MM.1S (cell line): ENCODE data around the gene RNF123.
A peak's percentile ranks its signal among the peaks of the same experiment; 100 is the strongest.

ENCODE experiments used
- DNase-seq: peaks from one replicate; pipeline ENCODE4 v3.0.0-alpha.2; 2015
- H2AFZ ChIP-seq: fragments of 300-600 bp; sonication (generic); 2 replicates; pipeline ENCODE4 v1.6.0; 2016; ENCODE audit warnings: antibody characterized with exemption, low read length
- H3F3A ChIP-seq: fragments of 300-600 bp; sonication (generic); 2 replicates; pipeline ENCODE4 v1.6.1; 2016; ENCODE audit warnings: mild to moderate bottlenecking, antibody characterized with exemption, low read length, moderate library complexity, mixed read lengths; ENCODE audit not compliant: insufficient read depth
- H3K27ac ChIP-seq: fragments of 300-600 bp; sonication (generic); 2 replicates; pipeline ENCODE4 v1.5.1; 2016; ENCODE audit warnings: mild to moderate bottlenecking, low read length
- H3K27me3 ChIP-seq: fragments of 300-600 bp; sonication (generic); replicated peaks from 2 replicates; pipeline ENCODE4 v1.6.0; 2016; ENCODE audit warnings: low read length; ENCODE audit not compliant: insufficient read depth
- H3K36me3 ChIP-seq: fragments of 300-600 bp; sonication (generic); replicated peaks from 2 replicates; pipeline ENCODE4 v1.6.1; 2016; ENCODE audit warnings: mild to moderate bottlenecking, low read length, mixed read lengths; ENCODE audit not compliant: insufficient read depth
- H3K4me1 ChIP-seq: fragments of 300-600 bp; sonication (generic); 2 replicates; pipeline ENCODE4 v1.6.1; 2016; ENCODE audit warnings: low read length, mixed read lengths
- H3K4me2 ChIP-seq: fragments of 300-600 bp; sonication (generic); 2 replicates; pipeline ENCODE4 v1.6.0; 2016; ENCODE audit warnings: low read depth, low read length
- H3K4me3 ChIP-seq: fragments of 300-600 bp; sonication (generic); 2 replicates; pipeline ENCODE4 v1.5.1; 2016; ENCODE audit warnings: low read length, mixed read lengths
- H3K79me2 ChIP-seq: fragments of 300-600 bp; sonication (generic); 2 replicates; pipeline ENCODE4 v1.6.1; 2016; ENCODE audit warnings: mixed run types, low read length, mixed read lengths
- H3K9ac ChIP-seq: fragments of 300-600 bp; sonication (generic); 2 replicates; pipeline ENCODE4 v1.6.1; 2016; ENCODE audit warnings: low read length, mixed read lengths
- H3K9me2 ChIP-seq: fragments of 300-600 bp; sonication (generic); replicated peaks from 2 replicates; pipeline ENCODE4 v1.6.1; 2016; ENCODE audit warnings: mild to moderate bottlenecking, low read length, mixed read lengths; ENCODE audit not compliant: insufficient read depth
- H3K9me3 ChIP-seq: fragments of 300-600 bp; sonication (generic); replicated peaks from 2 replicates; pipeline ENCODE4 v1.6.1; 2016; ENCODE audit warnings: mild to moderate bottlenecking, low read length, mixed read lengths; ENCODE audit not compliant: insufficient read depth
- H4K20me1 ChIP-seq: fragments of 300-600 bp; sonication (generic); 2 replicates; pipeline ENCODE4 v1.6.1; 2016; ENCODE audit warnings: mild to moderate bottlenecking, low read length, moderate library complexity, mixed read lengths; ENCODE audit not compliant: insufficient read depth
- EZH2 ChIP-seq: fragments of 300-600 bp; sonication (generic); optimal IDR thresholded peaks from 2 replicates; pipeline ENCODE3; 2017; ENCODE audit warnings: low read depth, mild to moderate bottlenecking, antibody characterized with exemption, low read length, mixed read lengths
- EZH2phosphoT487 ChIP-seq: fragments of 300-600 bp; sonication (generic); IDR thresholded peaks from 2 replicates; pipeline ENCODE4 v1.6.1; 2018; ENCODE audit warnings: antibody characterized with exemption, low read length
- TF ChIP-seq, protein P1 (sequence below): fragments of 300-600 bp; sonication (generic); IDR thresholded peaks from 2 replicates; pipeline ENCODE4 v1.5.1; 2016; ENCODE audit warnings: antibody characterized with exemption, low read length, mixed read lengths

RNF123 gene

DNA sequence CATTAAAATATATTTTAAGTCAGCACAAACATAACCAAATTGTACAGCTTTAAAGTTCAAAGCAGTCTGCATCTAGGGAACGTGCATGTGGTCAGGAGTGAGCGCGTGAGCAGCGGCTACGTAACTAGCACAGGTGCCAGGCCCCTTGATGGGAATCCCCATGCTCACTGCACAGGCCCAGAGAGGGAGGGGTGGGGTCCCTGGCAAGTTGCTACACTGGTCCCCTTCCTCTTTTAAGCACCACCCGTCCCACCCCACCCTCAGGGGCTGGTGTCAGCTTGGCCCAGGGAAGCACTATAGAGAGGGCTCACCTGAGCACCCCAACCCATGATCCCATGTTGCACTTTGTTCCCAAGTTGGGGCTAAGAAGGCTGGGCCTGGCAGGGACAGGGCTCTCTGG, 35.2 kb downstream of the RNF123 start:
- H3K27ac ChIP-seq = peak overlapping the region; percentile 99
- peak overlapping the region; percentile 96 for H3K4me2 ChIP-seq
- peaks cover 16% of the 10 kb centered on the region for H3F3A ChIP-seq
- peak overlapping the region; percentile 76; the same call in 1 of the 2 replicates for H2AFZ ChIP-seq
- H3K27me3 ChIP-seq = no peaks in the 10 kb centered on the region
- peak overlapping the region; percentile 99 for H3K4me3 ChIP-seq
- H3K4me1 ChIP-seq = peaks cover 14% of the 10 kb centered on the region
- no peaks in the 10 kb centered on the region for H3K36me3 ChIP-seq
- DNase-seq = peak; percentile 60
- TF ChIP-seq, protein P1, sequence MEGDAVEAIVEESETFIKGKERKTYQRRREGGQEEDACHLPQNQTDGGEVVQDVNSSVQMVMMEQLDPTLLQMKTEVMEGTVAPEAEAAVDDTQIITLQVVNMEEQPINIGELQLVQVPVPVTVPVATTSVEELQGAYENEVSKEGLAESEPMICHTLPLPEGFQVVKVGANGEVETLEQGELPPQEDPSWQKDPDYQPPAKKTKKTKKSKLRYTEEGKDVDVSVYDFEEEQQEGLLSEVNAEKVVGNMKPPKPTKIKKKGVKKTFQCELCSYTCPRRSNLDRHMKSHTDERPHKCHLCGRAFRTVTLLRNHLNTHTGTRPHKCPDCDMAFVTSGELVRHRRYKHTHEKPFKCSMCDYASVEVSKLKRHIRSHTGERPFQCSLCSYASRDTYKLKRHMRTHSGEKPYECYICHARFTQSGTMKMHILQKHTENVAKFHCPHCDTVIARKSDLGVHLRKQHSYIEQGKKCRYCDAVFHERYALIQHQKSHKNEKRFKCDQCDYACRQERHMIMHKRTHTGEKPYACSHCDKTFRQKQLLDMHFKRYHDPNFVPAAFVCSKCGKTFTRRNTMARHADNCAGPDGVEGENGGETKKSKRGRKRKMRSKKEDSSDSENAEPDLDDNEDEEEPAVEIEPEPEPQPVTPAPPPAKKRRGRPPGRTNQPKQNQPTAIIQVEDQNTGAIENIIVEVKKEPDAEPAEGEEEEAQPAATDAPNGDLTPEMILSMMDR = no peak
- TF ChIP-seq EZH2phosphoT487 = no peak
- TF ChIP-seq EZH2 = no peak
- H3K9me3 ChIP-seq = no peaks in the 10 kb centered on the region
- no peaks in the 10 kb centered on the region for H4K20me1 ChIP-seq
- H3K9ac ChIP-seq = peak overlapping the region; percentile 100
- peaks cover 29% of the 10 kb centered on the region for H3K79me2 ChIP-seq
- no peaks in the 10 kb centered on the region for H3K9me2 ChIP-seq

DNA sequence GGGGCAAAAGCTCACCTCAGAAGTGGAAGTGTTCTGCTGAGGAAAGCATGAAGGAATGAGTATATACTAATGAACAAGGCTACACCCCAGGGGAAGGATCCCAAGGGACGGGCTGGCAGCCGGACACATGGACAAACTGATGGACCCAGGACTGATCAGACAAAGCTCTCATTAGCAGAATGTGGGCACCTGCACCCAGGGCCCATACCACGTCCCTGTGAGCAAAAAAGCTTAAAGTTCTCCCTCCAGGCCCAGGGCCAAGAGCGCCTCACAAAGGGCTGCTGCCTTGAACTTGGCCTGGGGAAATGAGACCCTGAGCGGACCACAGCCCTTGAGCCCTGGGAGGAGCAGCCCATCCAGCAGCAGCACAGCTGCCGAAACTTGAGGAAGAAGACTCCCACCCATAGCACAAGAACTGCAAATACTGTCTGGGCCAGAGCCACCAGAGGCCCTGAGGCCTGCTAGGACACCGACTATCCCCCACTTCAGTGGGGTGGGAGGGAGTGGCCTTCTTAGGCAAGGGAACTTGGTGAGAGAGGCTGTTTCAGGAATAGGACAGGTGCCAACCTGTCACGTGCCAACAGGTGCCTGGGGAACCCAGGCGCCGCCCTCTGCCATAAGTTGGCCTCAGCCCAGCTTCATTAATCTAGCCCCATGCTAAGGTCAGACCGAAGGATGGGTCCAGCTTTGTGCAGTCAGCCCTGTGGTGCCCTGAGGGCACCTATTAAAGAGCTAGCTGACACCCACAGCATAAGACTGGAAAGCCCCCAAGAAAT, 36.7 kb downstream of the RNF123 start:
- TF ChIP-seq, protein P1 = no peak
- TF ChIP-seq EZH2 (no peak), EZH2phosphoT487 (no peak)
- DNase-seq = no peak
- no peak overlapping the region for H3K4me2 ChIP-seq

DNA sequence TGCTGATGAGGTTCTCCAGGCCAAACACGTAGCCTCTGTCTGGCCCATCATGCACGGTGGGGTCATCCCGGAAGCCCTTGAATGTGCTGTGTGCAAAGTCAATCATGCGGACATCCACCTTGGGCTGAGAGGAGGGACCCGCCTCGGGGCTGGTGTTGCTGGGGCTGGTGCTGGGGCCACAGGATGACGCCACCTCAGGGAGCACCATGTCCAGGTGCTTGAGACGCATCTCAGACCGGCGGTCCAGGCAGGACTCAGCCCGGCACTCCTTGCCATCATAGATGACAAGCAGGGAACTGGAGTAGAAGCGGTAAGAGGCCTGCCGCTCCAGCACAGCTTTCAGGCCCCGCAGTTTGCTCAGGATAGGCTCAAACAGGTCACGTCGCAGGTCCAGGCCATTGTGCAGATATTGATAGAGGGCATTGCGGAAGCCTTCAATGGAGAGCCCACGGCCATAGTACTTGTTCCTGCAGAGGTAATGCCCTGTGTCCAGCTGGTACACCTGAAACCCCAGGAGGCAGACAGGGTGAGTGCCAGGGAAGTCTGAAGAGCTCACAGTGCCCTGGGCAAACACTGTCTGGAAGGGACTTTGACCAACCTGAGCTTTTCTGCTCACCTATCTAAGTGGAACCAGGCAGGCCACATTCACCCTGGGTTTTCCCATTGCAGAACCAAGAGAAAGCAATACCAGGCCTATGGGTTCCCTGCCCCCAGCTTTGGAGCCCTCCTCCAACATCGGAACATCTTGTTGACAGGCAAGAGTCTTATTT, 38.0 kb downstream of the RNF123 start:
- H3K9me3 ChIP-seq = no peaks in the 10 kb centered on the region
- no peak overlapping the region for H3K4me3 ChIP-seq
- H3F3A ChIP-seq = peaks cover 16% of the 10 kb centered on the region
- no peak for DNase-seq
- H3K9me2 ChIP-seq = no peaks in the 10 kb centered on the region
- H4K20me1 ChIP-seq = no peaks in the 10 kb centered on the region
- no peak overlapping the region for H3K27ac ChIP-seq
- no peaks in the 10 kb centered on the region; the same call in 1 of the 2 replicates for H3K36me3 ChIP-seq
- no peak for TF ChIP-seq EZH2
- TF ChIP-seq EZH2phosphoT487 = no peak
- TF ChIP-seq, protein P1 = no peak
- no peak overlapping the region for H3K4me2 ChIP-seq
- H2AFZ ChIP-seq = no peak overlapping the region
- H3K27me3 ChIP-seq = no peaks in the 10 kb centered on the region
- H3K79me2 ChIP-seq = peaks cover 14% of the 10 kb centered on the region
- H3K9ac ChIP-seq = no peak overlapping the region
- H3K4me1 ChIP-seq = peaks cover 14% of the 10 kb centered on the region

More for the DNA sequence above, 36.7 kb downstream of the RNF123 start:
- H3K27me3 ChIP-seq = no peaks in the 10 kb centered on the region
- H2AFZ ChIP-seq = no peak overlapping the region
- peaks cover 26% of the 10 kb centered on the region for H3K79me2 ChIP-seq
- H3K4me3 ChIP-seq = no peak overlapping the region
- no peak overlapping the region for H3K9ac ChIP-seq
- no peaks in the 10 kb centered on the region for H3K9me2 ChIP-seq
- no peaks in the 10 kb centered on the region for H3K36me3 ChIP-seq
- H4K20me1 ChIP-seq = no peaks in the 10 kb centered on the region
- peak overlapping the region; percentile 99; the same call in 1 of the 2 replicates for H3K27ac ChIP-seq
- peaks cover 14% of the 10 kb centered on the region for H3K4me1 ChIP-seq
- H3K9me3 ChIP-seq = no peaks in the 10 kb centered on the region
- peaks cover 16% of the 10 kb centered on the region for H3F3A ChIP-seq
